Medulla oblongata (tissue), 1 donor: ENCODE data around the gene HEBP1.
A peak's percentile ranks its signal among the peaks of the same experiment; 100 is the strongest.

Experiments
- DNase-seq: peaks from one replicate; pipeline ENCODE4 v3.0.0-alpha.2; 2015; ENCODE audit errors: extremely low spot score

Gene HEBP1

GRCh38 chr12:12990700-12991468 is 9.2 kb downstream of the HEBP1 start:
- DNase-seq: no peak

GRCh38 chr12:12987421-12987820 is 12.6 kb downstream of the HEBP1 start:
- DNase-seq: no peak

GRCh38 chr12:12986775-12987331 is 13.2 kb downstream of the HEBP1 start:
- DNase-seq: no peak

- DNase-seq: no peak
Observed at GRCh38 chr12:12985817-12986408, 14.2 kb downstream of the HEBP1 start.

- DNase-seq: no peak
Observed at GRCh38 chr12:12984149-12984548, 15.9 kb downstream of the HEBP1 start.

- peak; percentile 90 for DNase-seq
Observed at GRCh38 chr12:12983420-12984035, 16.5 kb downstream of the HEBP1 start.

- no peak for DNase-seq
Observed at GRCh38 chr12:12982331-12982730, 17.7 kb downstream of the HEBP1 start.

GRCh38 chr12:12979731-12980259 is 20.3 kb downstream of the HEBP1 start:
- DNase-seq: peak; percentile 67

- no peak for DNase-seq
Observed at GRCh38 chr12:12979126-12979525, 20.9 kb downstream of the HEBP1 start.

GRCh38 chr12:12977231-12977630 is 22.8 kb downstream of the HEBP1 start:
- no peak for DNase-seq

GRCh38 chr12:12976366-12976765 is 23.7 kb downstream of the HEBP1 start:
- DNase-seq: peak; percentile 48

- DNase-seq: peak; percentile 81
Observed at GRCh38 chr12:12975322-12976077, 24.6 kb downstream of the HEBP1 start.

- no peak for DNase-seq
Observed at GRCh38 chr12:12974211-12974610, 25.9 kb downstream of the HEBP1 start.

GRCh38 chr12:12973019-12973418 is 27.0 kb downstream of the HEBP1 start:
- no peak for DNase-seq

- DNase-seq: no peak
Observed at GRCh38 chr12:12965836-12966235, 34.2 kb downstream of the HEBP1 start.

- no peak for DNase-seq
Observed at GRCh38 chr12:12964255-12964654, 35.8 kb downstream of the HEBP1 start.

- DNase-seq: no peak
Observed at GRCh38 chr12:12960639-12961209, 39.3 kb downstream of the HEBP1 start.

GRCh38 chr12:12958886-12959285 is 41.2 kb downstream of the HEBP1 start:
- no peak for DNase-seq

GRCh38 chr12:12954878-12955625 is 45.0 kb downstream of the HEBP1 start:
- DNase-seq: no peak

- no peak for DNase-seq
Observed at GRCh38 chr12:12954356-12954755, 45.7 kb downstream of the HEBP1 start.

- no peak for DNase-seq
Observed at GRCh38 chr12:12952036-12952435, 48.0 kb downstream of the HEBP1 start, which contains the start of gene GPRC5D. Gene GPRC5D, minus strand, starts transcription at chr12:12952170. Its CDS starts 1,786 bp downstream, at chr12:12950384.
